Left lung (tissue), 10 donors: Measurements from ENCODE around the gene FKBP10. TPM values are rescaled to one million over a fixed set of nuclear protein-coding genes. Genes with fewer than 3 reads are reported as not detected.
"Not testable (repeated sequence)": the region's sequence is repeated elsewhere in the genome, so short reads cannot be mapped to it uniquely, and the experiment has no call there.

Source experiments
- ATAC-seq: fragments of 200-7000 bp; cut with Tn5 transposase; one replicate; pipeline ENCODE4 v1.9.1; 2020; ENCODE audit warnings: moderate library complexity
- DNase-seq, 4 donors: peaks; one replicate each; pipeline ENCODE4 v3.0.0-alpha.2; 2013 to 2020
- H3K27ac ChIP-seq, 2 donors: fragments of 200-600 bp; sonication (generic) in 1 of 2; one replicate each; pipeline versions ENCODE4 v1.5.0 to v1.8.0; 2020 to 2021
- H3K27me3 ChIP-seq, 2 donors: fragments of 200-600 bp; sonication (generic) in 1 of 2; one replicate each; pipeline versions ENCODE4 v1.5.0 to v1.8.0; 2020 to 2021
- H3K36me3 ChIP-seq, 2 donors: fragments of 200-600 bp; sonication (generic) in 1 of 2; one replicate each; pipeline versions ENCODE4 v1.5.0 to v1.8.0; 2020 to 2021
- H3K4me1 ChIP-seq, 2 donors: fragments of 200-600 bp; one replicate each; pipeline ENCODE4 v1.8.0; 2021
- H3K4me3 ChIP-seq, 2 donors: fragments of 200-600 bp; sonication (generic) in 1 of 2; one replicate each; pipeline versions ENCODE4 v1.5.0 to v1.8.0; 2020 to 2021; ENCODE audit warnings: mild to moderate bottlenecking in 1 of 2
- H3K9me3 ChIP-seq, 2 donors: fragments of 200-600 bp; sonication (generic) in 1 of 2; one replicate each; pipeline versions ENCODE4 v1.5.0 to v1.8.0; 2020 to 2021
- CTCF ChIP-seq, 2 donors: fragments of 200-600 bp; sonication (generic) in 1 of 2; IDR thresholded peaks; one replicate each; pipeline versions ENCODE4 v1.5.0 to v1.8.0; 2021; ENCODE audit warnings: antibody characterized with exemption in 2 of 2
- intact Hi-C, 2 donors: fragments of 100-400 bp; cut with DNase I; formaldehyde crosslinking; loops; one replicate each; pipeline versions ENCODE4 v1.11.2 to v1.14.2; 2022
- polyA plus RNA-seq, 6 donors: library from polyadenylated mRNA; unstranded; fragments of 120-200 nt; gene quantifications; one replicate each; pipeline ENCODE4 v1.2.1, GENCODE V29; 2013; ENCODE audit not compliant: insufficient read length in 6 of 6
- total RNA-seq, 2 donors: library from RNA; stranded (reverse); fragmentation: NEBNext Ultra II Directional; extraction: Animal tissue kit (Norgen Biotek cat#: 25700); gene quantifications; one replicate each; pipeline ENCODE4 v1.2.1, GENCODE V29; 2021
- donor health status: DM: no; HTN: yes; CAD: no.
- donor health status: DM: no; HTN: no; CAD: no.

The FKBP10 gene
- total and polyA plus RNA-seq, 8 donors, result 82.1 to 169 (median 141) TPM

- H3K4me1 ChIP-seq, result no peaks in the 10 kb centered on the region
- intact Hi-C loops, result no loop called here
- no peak for ATAC-seq
- TF ChIP-seq CTCF (IDR thresholded peaks at IDR 0.05), result no peak
- H3K36me3 ChIP-seq, result peaks cover 0 to 7% of the 10 kb centered on the region in 2 donors
- H3K27ac ChIP-seq, result no peak overlapping the region
- DNase-seq, result no peak
- no peak overlapping the region for H3K4me3 ChIP-seq
- H3K27me3 ChIP-seq, result no peaks in the 10 kb centered on the region
- H3K9me3 ChIP-seq, result no peaks in the 10 kb centered on the region
Observed at GRCh38 chr17:41844971-41845370, 32.2 kb downstream of the FKBP10 start.

GRCh38 chr17:41848788-41849187 is 36.0 kb downstream of the FKBP10 start:
- Histone ChIP-seq H3K27me3 (no peaks in the 10 kb centered on the region), H3K9me3 (no peaks in the 10 kb centered on the region), H3K27ac (no peak overlapping the region), H3K4me3 (no peak overlapping the region), H3K36me3 (peaks cover 0 to 15% of the 10 kb centered on the region in 2 donors), H3K4me1 (no peaks in the 10 kb centered on the region)
- DNase-seq (no peak), ATAC-seq (no peak)
- intact Hi-C loops, result no loop called here
- TF ChIP-seq CTCF (IDR thresholded peaks at IDR 0.05), result no peak

- H3K4me3 ChIP-seq, result no peak overlapping the region
- no peaks in the 10 kb centered on the region for H3K9me3 ChIP-seq
- TF ChIP-seq CTCF (IDR thresholded peaks at IDR 0.05), result no peak
- H3K36me3 ChIP-seq, result peaks cover 0 to 22% of the 10 kb centered on the region in 2 donors
- DNase-seq, result no peak
- intact Hi-C loops, result no loop called here
- H3K27ac ChIP-seq, result no peak overlapping the region
- no peak for ATAC-seq
- no peaks in the 10 kb centered on the region for H3K27me3 ChIP-seq
- H3K4me1 ChIP-seq, result no peaks in the 10 kb centered on the region
Observed at GRCh38 chr17:41849251-41849990, 36.6 kb downstream of the FKBP10 start.

GRCh38 chr17:41851382-41851781 is 38.6 kb downstream of the FKBP10 start:
- H3K36me3 ChIP-seq, result peaks cover 0 to 28% of the 10 kb centered on the region in 2 donors
- H3K4me1 ChIP-seq, H3K27me3 ChIP-seq, H3K4me3 ChIP-seq, ATAC-seq, intact Hi-C loops, H3K27ac ChIP-seq, H3K9me3 ChIP-seq, DNase-seq: not testable (repeated sequence)

GRCh38 chr17:41860254-41860931 is 47.6 kb downstream of the FKBP10 start:
- no peaks in the 10 kb centered on the region for H3K27me3 ChIP-seq
- intact Hi-C loops, result no loop called here
- H3K27ac ChIP-seq, result no peak overlapping the region
- no peak for DNase-seq
- H3K36me3 ChIP-seq, result no peaks in the 10 kb centered on the region
- no peak for ATAC-seq
- H3K4me3 ChIP-seq, result no peak overlapping the region
- H3K4me1 ChIP-seq, result peaks cover 8 to 36% of the 10 kb centered on the region in 2 donors
- no peaks in the 10 kb centered on the region for H3K9me3 ChIP-seq
- TF ChIP-seq CTCF (IDR thresholded peaks at IDR 0.05), result no peak
